Lung microvascular endothelial cell (primary cell): ENCODE measurements around the gene SORCS3. TPM values are rescaled to one million over a fixed set of nuclear protein-coding genes. Genes with fewer than 3 reads are reported as not detected.

Experiments used
- DNase-seq, 2 donors: peaks; one replicate each; pipeline versions ENCODE4 v3.0.0 to v3.0.0-alpha.2; 2010; ENCODE audit warnings: low read depth in 2 of 2
- total RNA-seq: library from RNA; depleted of rRNA; stranded (reverse); fragments of >200 nt; gene quantifications from 2 replicates; pipeline ENCODE4 v1.2.1, GENCODE V29; 2014

SORCS3 gene
- total RNA-seq, 1 donor from 2014 or later: not detected

DNA sequence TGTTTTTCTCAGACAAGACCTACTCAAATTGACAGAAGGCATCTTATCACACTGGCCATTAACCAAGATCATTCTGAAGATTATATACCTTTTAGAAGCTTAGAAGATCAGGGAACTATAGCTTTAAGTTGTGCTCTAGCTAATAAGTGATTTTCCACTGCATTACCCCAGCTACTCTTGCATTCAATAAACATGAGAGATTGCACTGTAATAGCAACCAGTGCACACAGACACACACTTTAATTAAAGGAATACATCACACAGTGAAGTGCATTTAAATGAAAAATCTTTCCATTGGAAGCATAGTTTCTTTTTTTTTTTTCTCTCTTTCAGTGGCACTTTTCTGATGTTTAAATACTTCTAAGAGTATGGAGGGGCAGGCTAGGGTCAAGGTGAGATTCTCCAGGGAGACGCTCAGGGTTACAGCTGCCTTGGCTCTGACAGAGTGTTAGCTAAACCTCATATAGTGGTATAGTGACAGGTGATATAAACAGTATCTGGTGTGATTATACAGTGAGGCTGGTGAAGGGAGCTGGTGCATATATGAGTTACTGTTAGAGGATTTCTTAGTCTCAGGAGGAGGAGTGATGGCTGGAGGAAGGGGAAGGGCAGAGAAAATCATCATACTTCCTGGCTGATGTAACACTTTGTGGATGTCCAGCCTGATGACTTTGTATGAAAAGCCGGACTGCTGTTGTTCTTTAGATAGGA, 369.5 kb downstream of the SORCS3 start:
- no peak for DNase-seq

DNA sequence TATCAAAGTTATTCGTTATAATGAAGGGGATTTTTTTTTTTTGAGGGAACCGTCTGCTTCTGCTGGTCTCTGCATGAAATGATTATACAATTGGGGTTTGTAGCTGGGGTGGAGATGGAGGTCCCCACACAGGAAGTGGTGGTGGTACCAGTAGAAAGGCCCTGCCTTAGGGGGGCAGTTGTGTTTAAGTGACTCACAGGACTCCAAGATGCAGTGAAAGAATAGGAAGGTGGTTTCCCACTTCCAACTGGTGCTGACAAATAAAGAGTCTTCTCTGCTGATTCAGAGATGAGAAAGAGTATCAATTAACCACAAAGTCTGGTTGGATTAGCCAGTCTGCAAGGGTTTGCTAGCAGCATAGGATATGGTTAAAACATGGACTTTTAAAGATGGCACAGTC, 376.0 kb downstream of the SORCS3 start:
- no peak for DNase-seq

DNA sequence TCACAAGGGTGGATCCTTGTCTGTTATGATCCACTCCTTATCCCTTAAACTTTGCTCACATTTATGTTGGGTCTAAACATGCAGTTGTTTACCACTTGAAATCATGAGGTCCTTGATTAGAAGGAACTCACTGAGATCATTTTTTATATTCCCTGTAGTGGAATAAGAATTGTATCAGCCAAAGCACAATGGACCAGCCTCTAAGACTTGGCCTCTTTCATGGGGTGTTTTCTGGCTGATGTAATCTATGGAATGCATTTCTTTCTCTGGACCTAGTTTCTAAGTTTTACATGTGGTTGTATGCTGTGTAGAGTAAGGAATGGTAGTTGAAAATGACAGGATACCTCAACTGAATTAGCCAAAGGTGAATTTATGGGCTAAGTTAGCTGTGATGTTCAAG, 376.6 kb downstream of the SORCS3 start:
- no peak for DNase-seq

DNA sequence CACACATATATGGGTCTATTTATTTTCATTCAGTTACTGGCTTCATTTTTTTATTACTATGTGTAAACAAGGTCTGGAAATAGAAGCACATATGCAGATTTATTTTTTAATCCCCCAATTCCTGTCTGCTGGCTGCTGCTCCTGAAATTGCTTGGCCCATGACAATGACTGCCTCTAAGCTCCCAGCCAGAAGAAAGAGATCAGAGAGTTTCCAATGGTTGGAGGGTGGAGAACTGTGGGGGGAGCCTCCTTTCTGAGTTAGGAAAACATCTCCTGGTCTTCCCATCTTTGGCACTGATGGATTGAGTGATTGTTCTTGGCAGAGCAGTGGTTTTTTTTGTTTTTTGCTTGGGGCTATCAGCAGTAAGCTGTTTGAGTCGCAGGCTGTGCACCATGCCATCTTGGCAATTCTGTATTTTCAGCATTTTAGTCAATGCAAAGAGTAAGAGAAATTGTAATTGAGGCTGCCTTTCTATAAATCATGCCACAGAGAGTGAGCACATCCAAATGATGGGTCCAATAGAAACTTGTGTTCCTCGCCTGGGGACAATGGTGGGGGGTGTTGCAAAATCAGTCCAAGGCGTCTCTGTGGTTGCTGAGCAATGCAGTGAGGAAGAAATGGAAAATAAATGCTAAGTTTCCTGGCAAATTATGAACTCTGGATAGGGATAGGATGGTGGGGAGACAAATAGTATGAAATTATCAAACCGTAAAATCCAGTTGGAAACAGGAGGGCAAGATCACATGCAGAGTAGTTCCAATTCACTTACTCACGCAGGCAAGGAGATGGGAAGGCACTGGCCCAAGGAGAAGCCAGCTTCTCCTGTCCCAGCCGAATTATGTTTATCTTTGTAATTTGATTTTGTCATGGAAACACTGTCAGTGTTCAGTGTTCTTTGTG, 382.4 kb downstream of the SORCS3 start:
- no peak for DNase-seq

DNA sequence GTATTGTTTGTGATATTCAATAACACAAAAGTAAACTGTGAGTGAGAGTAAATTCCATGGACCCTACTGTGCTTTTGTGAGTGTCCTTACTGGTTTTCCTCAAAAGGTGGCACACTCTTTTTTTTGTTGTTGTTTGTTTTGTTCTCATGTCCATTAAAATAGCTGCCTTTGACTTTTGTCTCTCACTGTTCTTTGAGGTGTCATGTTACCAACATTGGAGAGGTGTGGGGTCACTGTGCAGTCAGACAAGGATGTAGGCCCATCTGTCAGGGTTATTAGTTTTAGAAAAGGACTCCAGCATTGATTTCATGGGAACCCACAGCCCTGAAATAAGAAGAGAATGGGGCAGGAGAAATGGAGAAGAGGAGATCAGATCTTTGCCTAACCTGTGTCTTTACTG, 383.1 kb downstream of the SORCS3 start:
- no peak for DNase-seq

DNA sequence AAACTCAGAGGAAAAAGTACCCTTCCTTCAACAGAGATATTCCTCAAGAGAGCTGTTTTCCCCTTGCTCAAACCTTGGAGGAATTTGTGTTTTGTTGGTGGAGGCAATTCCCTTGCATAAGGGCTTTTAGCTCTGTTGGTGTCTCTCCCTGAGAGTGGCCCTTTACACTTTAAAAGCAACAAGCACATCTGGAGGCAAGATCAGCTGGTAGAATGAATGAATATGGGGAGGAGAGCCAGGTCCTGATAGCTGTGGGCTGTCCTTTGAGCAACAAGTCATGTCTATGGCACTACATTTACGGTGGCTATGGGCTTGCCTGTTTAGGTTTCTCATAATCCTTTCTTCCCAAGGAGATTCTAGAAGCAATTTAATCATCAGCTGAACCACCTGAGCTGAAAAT, 384.0 kb downstream of the SORCS3 start:
- no peak for DNase-seq

DNA sequence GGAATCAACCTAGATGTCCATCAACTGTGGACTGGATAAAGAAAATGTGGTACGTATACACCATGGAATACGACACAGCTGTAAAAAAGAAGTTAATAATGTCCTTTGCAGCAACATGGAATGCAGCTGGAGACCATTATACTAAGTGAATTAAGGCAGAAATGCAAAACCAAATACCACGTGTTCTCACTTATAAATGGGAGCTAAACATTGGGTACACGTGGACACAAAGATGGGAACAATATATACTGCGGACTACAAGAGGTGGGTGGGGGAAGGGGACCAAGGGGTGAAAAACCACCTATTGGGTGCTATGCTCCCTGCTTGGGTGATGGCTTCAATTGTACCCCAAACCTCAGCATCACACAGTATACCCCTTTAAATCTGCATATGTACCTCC, 385.5 kb downstream of the SORCS3 start:
- DNase-seq: no peak

DNA sequence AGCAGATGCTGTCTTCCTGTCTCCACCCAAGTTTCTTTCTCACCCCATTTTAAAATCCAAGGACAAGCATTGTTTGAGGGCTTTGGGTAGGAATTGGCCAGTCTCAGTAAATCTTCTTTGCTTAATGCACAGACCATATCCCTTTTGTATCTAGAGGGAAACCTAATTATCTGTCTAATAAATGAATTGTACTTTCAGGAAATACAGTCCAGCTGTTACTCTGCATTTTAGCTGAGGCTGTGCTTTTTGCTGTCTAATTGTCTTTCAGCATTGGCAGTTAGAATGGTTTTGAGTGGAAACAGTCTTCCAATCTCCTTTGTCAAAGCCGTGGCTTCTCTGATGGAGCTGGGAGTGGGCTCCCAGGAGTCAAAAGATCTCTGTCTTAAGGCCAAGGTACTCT, 388.2 kb downstream of the SORCS3 start:
- DNase-seq: no peak

DNA sequence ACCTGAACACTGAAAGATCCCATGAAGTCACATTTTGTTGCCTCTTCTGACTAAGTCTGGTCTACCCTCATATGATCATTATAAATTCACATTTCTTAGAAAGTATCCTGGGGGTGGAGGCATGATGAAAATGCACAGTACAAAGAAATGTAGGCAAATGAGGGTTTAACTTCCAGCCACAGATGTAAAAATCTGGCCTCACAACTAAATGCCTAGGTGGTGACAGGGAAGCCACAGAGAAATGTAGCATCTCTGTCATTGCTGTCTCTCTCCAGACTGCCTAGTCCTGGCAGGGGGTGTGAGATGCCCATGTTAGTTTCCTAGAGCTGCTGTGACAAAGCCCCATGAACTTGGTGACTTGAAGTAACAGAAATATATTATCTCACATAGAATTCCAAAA, 395.9 kb downstream of the SORCS3 start:
- no peak for DNase-seq

DNA sequence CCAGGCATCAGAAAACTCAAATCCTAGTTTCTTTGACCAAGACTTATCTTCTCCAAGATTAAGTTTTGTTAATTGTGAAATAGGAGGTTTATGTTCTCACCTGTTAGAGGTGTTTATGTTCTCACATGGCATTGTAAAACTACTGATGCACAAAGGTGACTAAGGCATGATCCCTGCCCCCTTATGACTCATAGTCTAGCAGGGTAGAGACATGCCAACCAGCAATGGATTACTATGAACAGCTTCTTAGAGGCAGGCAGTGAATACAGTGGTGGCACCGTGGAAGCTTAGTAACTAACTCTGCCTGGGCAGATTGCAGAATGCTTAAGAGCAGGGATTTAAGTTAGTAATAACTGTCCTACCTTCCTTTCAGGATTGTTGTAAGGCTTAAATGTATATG, 400.9 kb downstream of the SORCS3 start:
- no peak for DNase-seq

DNA sequence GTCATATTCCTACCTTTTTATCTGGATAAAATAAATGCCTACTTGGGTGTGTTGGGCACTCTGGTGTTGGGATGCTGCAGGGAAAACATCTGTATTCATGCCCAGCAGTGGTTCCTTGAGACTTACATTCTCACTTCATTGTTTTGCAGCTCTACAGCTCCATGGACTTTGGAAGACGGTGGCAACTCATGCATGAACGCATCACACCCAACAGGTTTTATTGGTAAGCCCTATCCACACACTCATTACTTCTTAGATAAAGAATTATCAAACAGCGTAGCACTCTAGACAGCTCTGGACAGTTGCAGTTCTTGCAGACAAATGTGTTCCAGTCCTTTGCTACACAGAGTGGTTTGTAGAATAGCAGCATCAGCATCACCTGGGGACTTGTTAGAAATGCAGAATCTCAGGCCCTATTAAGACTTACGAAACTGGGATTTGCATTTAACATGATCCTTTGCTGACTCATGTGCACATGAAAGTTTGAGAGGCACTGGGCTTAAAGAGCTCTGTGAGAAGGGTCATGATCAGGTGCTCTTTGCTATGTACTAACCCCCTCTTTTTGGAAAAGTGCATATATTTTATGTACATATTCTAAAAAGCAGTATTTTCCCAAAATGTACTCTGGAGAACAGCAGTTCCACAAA, 401.9 kb downstream of the SORCS3 start:
- no peak for DNase-seq

DNA sequence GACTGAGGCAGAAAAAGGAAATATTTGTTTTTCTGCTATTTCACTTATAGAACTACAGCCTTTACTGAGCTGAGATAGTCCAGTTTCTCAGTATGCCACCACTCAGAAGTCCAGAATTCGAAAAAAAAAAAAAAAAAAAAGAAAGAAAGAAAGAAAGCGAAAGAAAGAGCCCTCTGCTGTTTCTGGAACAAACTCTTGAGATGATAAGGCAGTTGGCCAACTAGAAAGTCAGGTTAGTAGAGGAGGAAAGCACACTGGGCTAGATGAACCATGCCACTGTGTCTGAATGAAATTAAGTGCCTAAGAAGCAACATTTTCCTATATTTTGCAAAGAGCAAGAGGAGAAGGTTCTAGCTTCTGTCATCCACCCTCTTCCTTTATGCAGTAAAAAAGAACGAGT, 403.8 kb downstream of the SORCS3 start:
- DNase-seq: no peak

DNA sequence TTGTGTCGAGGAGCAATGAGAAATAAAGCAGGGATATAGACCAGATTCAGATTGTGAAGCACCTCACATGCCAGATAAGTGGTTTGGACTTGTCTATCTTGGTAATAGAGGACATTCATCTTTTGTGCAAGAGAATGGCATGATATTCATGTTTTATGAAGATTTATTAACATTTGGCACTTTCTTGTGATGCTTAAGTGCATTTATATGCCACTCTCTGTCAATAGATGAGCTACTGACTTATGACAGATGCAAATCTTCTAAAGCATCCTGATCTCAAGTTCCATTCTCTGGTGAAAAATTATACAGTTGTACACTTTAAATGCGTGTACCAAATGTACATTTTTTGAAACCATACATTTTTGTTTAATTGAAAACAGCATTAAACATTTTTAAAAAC, 415.3 kb downstream of the SORCS3 start:
- DNase-seq: no peak

DNA sequence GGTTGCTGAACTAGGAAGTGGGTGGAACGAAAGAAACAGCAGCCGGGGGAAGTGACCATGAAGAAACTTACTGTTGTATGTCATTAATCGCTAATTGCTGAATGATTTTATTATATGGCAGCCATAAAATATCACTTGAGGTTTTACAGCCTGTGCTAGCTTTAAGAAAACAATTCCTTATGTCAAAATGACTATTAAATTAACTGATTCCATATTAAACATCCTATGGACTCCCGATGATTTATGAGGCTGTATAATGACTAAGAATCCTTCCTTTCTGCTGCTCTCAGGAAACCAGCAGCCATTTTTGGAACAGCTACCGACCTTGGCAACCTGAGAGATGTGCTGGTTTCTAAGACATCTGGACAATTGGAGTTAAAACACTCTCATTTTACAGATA, 421.9 kb downstream of the SORCS3 start:
- no peak for DNase-seq

DNA sequence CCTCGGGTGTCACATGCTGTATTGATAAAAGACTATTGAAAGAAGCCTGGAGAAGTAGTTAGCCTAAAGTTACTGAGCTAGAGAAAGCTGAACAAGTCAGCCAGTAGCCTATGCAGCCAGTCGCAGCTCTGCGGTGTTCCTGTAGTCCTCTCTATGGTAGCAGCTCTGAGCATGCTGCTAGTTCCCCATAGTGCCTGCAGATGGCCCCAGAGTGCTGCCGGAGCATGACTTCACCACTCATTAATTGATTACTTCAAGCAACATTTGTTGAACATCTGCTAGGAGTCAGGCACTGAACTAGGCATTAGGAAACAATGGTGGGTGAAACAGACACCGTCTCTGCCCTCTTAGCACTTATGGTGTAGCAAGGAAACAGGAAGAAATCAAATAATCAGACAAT, 422.7 kb downstream of the SORCS3 start:
- DNase-seq: no peak

DNA sequence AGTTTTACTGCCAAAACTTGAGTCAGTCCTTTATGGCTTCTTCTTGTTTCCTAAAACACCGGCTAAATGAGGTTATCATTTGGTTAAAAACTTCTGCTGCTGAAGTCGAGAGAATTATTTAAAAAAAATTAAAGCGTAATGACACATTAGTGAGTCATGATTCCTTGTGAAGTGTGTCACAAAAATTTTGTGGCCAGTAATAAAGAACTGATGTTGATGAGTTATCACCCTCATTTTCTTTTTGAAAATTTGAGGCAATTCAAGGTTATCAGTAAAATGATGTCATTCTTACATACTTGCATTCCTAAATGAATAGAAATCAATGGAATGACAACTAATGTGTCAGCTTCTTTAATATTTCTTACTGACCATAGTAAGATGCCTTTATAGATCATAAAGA, 427.4 kb downstream of the SORCS3 start:
- DNase-seq: no peak

DNA sequence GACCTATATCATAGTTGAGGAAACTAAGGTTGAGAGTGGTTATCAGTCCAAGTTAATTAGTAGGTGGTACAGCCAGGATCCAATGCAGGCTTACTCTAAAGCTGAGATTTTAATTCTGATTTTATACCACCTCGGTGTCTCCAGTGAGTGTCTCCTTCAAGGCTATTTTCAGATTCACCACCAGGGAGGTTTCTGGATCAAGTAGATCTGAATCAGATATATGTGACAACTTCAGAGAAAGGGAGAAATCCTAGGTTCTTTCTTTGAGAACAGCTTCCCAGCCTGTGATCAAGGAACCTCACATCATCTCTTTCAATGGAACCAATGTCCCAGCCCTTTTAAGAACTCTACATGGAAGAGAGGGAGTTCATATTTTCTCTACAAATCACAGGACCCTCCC, 429.2 kb downstream of the SORCS3 start:
- DNase-seq: no peak

DNA sequence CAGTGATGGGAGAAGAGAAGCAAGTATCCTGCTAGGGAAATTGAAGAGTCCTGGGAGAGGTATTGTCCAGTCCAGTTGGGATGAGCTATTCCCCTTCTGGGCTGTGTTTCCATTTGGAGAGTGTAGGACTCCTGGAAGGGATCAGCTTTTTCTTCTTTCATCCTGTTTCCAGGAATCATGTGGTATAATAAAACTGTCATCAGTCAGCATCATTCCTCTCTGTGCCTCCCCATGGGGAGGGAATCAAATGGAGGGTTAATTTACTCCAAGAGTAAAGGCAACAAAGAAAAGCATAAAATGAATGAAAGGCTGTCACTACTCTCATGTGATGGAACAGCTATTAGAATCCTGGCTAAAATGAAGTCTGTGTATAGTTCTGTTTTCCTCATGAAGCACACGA, 429.9 kb downstream of the SORCS3 start:
- DNase-seq: no peak

DNA sequence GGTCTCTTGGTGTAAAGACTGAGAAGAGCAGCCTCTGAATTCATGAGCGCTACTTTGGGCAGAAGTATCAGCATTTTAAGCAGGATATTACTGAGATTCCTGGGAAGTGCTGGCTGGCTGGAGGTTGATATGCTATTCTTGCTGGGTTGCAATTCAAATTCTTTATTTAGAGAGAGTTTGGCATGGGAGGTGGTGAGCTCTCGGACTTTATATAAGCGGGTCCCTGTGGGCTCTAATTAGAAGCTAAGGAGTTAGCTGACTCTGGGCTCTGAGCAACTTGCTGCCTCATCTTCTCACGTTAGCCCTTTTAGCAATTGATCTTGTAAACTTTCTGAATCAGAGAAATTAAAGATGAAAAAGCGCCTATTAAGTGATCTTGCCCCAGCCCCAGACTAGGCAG, 430.9 kb downstream of the SORCS3 start:
- DNase-seq: no peak

DNA sequence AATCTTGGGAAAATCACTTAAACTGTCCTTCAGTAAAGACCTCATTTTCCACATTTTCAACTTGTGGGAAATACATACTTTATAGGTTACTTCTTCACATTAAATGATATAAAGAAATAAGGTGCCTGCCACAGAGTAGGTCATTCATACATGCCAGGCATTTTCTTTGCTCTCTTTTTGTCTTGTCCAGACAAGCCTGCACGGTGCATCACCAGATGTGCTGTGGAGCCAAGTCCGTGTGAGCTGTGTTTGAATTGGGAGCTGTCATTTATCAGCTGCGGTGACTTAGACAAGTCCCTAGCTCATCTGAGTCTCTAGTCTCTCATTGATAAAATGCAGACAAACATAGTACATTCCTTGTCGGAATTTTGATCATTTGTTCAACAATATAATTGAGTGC, 432.9 kb downstream of the SORCS3 start:
- DNase-seq: no peak

DNA sequence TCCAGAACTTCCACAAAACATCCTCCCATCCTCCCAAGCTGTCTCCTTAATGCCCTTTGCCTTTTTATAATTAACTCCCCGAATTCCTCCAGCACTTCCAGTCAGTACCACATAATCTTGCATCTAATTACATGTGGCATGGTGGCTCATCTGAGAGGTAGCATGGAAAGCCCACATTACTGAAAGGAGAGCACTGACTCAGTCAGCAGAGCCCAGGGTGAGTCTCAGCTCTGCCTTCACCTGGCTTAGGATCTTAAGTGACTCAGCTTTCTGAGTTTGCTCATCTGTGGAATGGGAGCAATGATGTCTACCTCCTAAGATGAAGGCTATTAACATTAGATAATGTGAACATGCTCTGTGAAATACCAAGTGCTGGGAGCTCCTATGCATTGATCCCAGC, 433.9 kb downstream of the SORCS3 start:
- DNase-seq: no peak

DNA sequence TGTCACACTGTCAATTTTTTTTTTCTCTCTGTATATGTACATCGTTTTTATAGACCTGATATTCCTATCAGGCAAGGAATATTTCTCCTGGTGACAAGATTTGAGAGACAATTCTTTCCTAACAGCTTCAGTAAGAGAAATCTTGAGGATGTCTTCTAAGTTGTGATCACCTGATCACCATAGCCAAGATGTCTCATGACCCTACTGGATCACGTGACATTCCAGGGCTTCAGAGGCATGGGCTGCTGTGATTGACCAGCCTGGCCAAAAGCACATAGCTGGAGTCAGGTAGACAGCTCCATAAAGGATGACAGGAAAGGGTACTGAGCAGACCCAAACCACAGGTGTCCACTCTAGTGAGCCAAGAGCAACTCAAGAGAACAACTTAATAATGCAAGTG, 444.9 kb downstream of the SORCS3 start:
- no peak for DNase-seq

DNA sequence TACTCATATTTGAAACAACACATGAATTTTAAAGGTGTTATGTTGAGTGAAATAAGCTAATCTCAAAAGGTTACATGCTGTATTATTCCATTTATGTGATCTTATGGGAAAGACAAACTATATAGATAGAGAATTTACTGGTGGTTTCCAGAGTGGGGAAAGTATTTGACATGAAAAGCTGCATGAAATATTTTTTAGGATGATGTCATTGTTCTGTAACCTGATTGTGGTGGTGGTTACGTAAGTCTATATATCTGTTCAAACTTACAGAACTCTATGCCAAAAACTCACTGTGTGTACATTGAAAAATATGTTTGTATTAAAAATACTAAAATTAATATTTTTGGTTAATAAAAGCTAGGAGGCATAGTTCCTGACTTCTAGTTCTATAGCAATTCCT, 453.0 kb downstream of the SORCS3 start:
- no peak for DNase-seq
